ENCODE measurements around the gene IGFBP4.
A peak's percentile ranks its signal among the peaks of the same experiment; 100 is the strongest.

Gene IGFBP4

GRCh38 chr17:40437095-40437732, 6.0 kb upstream of the IGFBP4 start:
- no peaks in the 10 kb centered on the region for H3K36me3 ChIP-seq
- no peak for TF ChIP-seq Cebpa-rat (IDR thresholded peaks at IDR 0.05)
- peak overlapping the region in 4 of 11 experiments; percentile 10 to 29 (median 19); a peak in 4 of 22 replicates for H3K9ac ChIP-seq
- H3K27ac ChIP-seq: peak overlapping the region in 8 of 11 experiments; percentile 30 to 61 (median 48); a peak in 14 of 22 replicates
- peak overlapping the region; percentile 59 to 80 (median 69) for H3K4me2 ChIP-seq
- H3K4me3 ChIP-seq: no peak overlapping the region
- peaks cover 22 to 50% (median 37%) of the 10 kb centered on the region in 10 experiments for H3K4me1 ChIP-seq
- no peaks in the 10 kb centered on the region for H4K20me1 ChIP-seq
- H3K9me3 ChIP-seq (replicated peaks in 1 of 11): no peaks in the 10 kb centered on the region
- H3K27me3 ChIP-seq: no peaks in the 10 kb centered on the region

- no peaks in the 10 kb centered on the region for H3K9me3 ChIP-seq (replicated peaks in 1 of 11)
- H3K36me3 ChIP-seq: no peaks in the 10 kb centered on the region
- H3K4me1 ChIP-seq: peaks cover 39 to 63% (median 51%) of the 10 kb centered on the region in 10 experiments
- H3K4me2 ChIP-seq: no peak overlapping the region
- H3K27me3 ChIP-seq: no peaks in the 10 kb centered on the region
- H3K9ac ChIP-seq: no peak overlapping the region
- H3K27ac ChIP-seq: no peak overlapping the region
- peaks cover 0 to 5% (median 0%) of the 10 kb centered on the region in 11 experiments; a peak in 3 of 22 replicates for H4K20me1 ChIP-seq
- no peak for TF ChIP-seq Cebpa-rat (IDR thresholded peaks at IDR 0.05)
- H3K4me3 ChIP-seq: no peak overlapping the region
Observed at GRCh38 chr17:40440166-40440565, 3.1 kb upstream of the IGFBP4 start.

- Histone ChIP-seq H3K9me3 (replicated peaks in 1 of 11) (no peaks in the 10 kb centered on the region), H3K4me3 (peak overlapping the region; percentile 63 to 93 (median 82)), H3K9ac (peak overlapping the region; percentile 90 to 98 (median 96)), H3K36me3 (peaks cover 0 to 12% (median 0%) of the 10 kb centered on the region in 11 experiments; a peak in 4 of 22 replicates), H3K27me3 (no peaks in the 10 kb centered on the region), H4K20me1 (peaks cover 0 to 15% (median 6%) of the 10 kb centered on the region in 11 experiments; a peak in 10 of 22 replicates), H3K4me1 (peaks cover 48 to 72% (median 62%) of the 10 kb centered on the region in 10 experiments), H3K4me2 (peak overlapping the region; percentile 90 to 100 (median 96)), H3K27ac (peak overlapping the region; percentile 87 to 97 (median 96))
- TF ChIP-seq Cebpa-rat (IDR thresholded peaks at IDR 0.05): no peak
Observed at GRCh38 chr17:40442392-40443195, 656 bp upstream of the IGFBP4 start.

GRCh38 chr17:40443988-40444899, 994 bp downstream of the IGFBP4 start:
- peak overlapping the region; percentile 87 to 97 (median 96) for H3K27ac ChIP-seq
- no peaks in the 10 kb centered on the region for H3K27me3 ChIP-seq
- no peak for TF ChIP-seq Cebpa-rat (IDR thresholded peaks at IDR 0.05)

DNA sequence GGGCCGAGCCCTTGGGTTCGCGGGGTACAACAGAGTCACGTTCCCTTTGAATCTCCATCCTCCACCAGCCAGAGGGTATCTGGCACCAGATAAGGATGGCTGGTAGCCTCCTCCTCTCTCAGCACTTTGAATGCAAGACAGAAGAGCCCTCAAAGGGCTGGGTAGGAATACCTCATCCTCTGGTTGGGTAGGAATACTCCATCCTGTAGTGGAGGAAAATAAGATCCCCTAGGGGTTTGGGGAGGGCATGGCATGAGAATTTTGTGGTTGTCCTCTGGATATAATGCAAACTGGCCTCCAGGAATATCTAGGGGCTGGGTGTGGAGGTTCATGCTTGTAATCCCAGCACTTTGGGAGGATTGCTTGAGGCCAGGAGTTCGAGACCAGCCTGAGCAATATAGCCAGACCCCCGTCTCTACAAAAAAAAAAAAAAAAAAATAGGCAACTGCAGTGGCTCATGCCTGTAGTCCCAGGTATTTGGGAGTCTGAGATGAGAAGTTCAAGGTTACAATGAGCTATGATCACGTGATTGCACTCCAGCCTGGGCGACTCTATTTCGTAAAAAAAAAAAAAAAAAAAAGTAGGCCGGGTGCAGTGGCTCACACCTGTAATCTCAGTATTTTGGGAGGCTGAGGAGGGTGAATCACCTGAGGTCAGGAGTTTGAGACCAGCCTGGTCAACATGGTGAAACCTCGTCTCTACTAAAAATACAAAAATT, 2.7 kb downstream of the IGFBP4 start:
- H3K27ac ChIP-seq: peak overlapping the region in 10 of 11 experiments; percentile 87 to 97 (median 96); a peak in 20 of 22 replicates

More at GRCh38 chr17:40443988-40444899, 994 bp downstream of the IGFBP4 start:
- H3K36me3 ChIP-seq: peaks cover 0 to 19% (median 0%) of the 10 kb centered on the region in 11 experiments; a peak in 6 of 22 replicates
- H3K4me3 ChIP-seq: peak overlapping the region; percentile 63 to 93 (median 82)
- H4K20me1 ChIP-seq: peaks cover 0 to 31% (median 18%) of the 10 kb centered on the region in 11 experiments; a peak in 11 of 22 replicates
- peak overlapping the region; percentile 90 to 100 (median 96) for H3K4me2 ChIP-seq
- H3K4me1 ChIP-seq: peaks cover 59 to 77% (median 68%) of the 10 kb centered on the region in 10 experiments
- peak overlapping the region; percentile 90 to 98 (median 96) for H3K9ac ChIP-seq
- no peaks in the 10 kb centered on the region for H3K9me3 ChIP-seq (replicated peaks in 1 of 11)

GRCh38 chr17:40447148-40447644, 3.9 kb downstream of the IGFBP4 start:
- H3K4me3 ChIP-seq: peak overlapping the region; percentile 12 to 93 (median 56); a peak in 16 of 20 replicates
- H3K27ac ChIP-seq: peak overlapping the region; percentile 6 to 97 (median 76); a peak in 20 of 22 replicates
- TF ChIP-seq Cebpa-rat (IDR thresholded peaks at IDR 0.05): no peak
- H3K9ac ChIP-seq: peak overlapping the region; percentile 48 to 74 (median 67); a peak in 20 of 22 replicates
- no peaks in the 10 kb centered on the region for H3K27me3 ChIP-seq
- peak overlapping the region; percentile 90 to 100 (median 96) for H3K4me2 ChIP-seq
- peaks cover 25 to 57% (median 37%) of the 10 kb centered on the region in 11 experiments; a peak in 18 of 22 replicates for H4K20me1 ChIP-seq
- peaks cover 12 to 45% (median 17%) of the 10 kb centered on the region in 11 experiments; a peak in 21 of 22 replicates for H3K36me3 ChIP-seq
- H3K4me1 ChIP-seq: peaks cover 69 to 89% (median 79%) of the 10 kb centered on the region in 10 experiments
- H3K9me3 ChIP-seq (replicated peaks in 1 of 11): no peaks in the 10 kb centered on the region

More for the DNA sequence above, 2.7 kb downstream of the IGFBP4 start:
- Histone ChIP-seq H3K4me2 (peak overlapping the region; percentile 90 to 100 (median 96)), H3K9me3 (replicated peaks in 1 of 11) (no peaks in the 10 kb centered on the region), H3K4me1 (peaks cover 71 to 88% (median 79%) of the 10 kb centered on the region in 10 experiments), H3K9ac (peak overlapping the region; percentile 90 to 98 (median 96); a peak in 21 of 22 replicates), H3K27me3 (no peaks in the 10 kb centered on the region), H4K20me1 (peaks cover 12 to 44% (median 31%) of the 10 kb centered on the region in 11 experiments; a peak in 15 of 22 replicates), H3K36me3 (peaks cover 0 to 33% (median 5%) of the 10 kb centered on the region in 11 experiments; a peak in 15 of 22 replicates), H3K4me3 (peak overlapping the region; percentile 63 to 93 (median 82))
- TF ChIP-seq Cebpa-rat (IDR thresholded peaks at IDR 0.05): no peak

DNA sequence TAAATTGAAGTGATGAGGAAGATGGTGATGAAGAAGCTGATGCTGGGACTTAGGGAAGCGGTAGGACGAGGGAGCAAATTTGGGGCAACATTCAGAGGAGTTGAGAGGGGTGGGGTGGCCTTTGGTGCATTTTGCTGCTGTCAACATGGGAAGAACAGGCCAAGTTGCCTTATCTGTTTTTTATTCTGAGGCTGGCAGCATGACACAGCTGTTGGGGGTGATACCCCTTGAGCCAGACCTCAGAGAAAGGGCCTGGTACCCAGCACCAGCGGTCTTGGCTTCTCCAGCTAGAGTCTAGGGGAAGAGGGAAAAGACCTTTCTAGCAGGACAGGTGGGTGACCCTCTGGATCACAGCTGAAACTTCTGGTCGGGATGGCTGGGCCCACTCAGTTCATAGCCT, 4.6 kb downstream of the IGFBP4 start:
- peak overlapping the region; percentile 35 to 74 (median 67); a peak in 18 of 22 replicates for H3K9ac ChIP-seq
- H3K4me1 ChIP-seq: peaks cover 62 to 89% (median 77%) of the 10 kb centered on the region in 10 experiments
- peaks cover 18 to 51% (median 23%) of the 10 kb centered on the region in 11 experiments for H3K36me3 ChIP-seq
- H3K27ac ChIP-seq: peak overlapping the region; percentile 30 to 97 (median 76); a peak in 21 of 22 replicates
- no peaks in the 10 kb centered on the region for H3K9me3 ChIP-seq (replicated peaks in 1 of 11)
- H4K20me1 ChIP-seq: peaks cover 27 to 63% (median 43%) of the 10 kb centered on the region in 11 experiments; a peak in 18 of 22 replicates
- H3K4me2 ChIP-seq: peak overlapping the region; percentile 90 to 100 (median 96)
- H3K4me3 ChIP-seq: peak overlapping the region; percentile 12 to 93 (median 56); a peak in 17 of 20 replicates
- no peak for TF ChIP-seq Cebpa-rat (IDR thresholded peaks at IDR 0.05)
- H3K27me3 ChIP-seq: no peaks in the 10 kb centered on the region
